B cell (primary cell): Measurements from ENCODE around the gene KPNA4. TPM values are rescaled to one million over a fixed set of nuclear protein-coding genes. Genes with fewer than 3 reads are reported as not detected.

Experiments
- ATAC-seq: fragments of 200-7000 bp; cut with Tn5 transposase; one replicate; pipeline ENCODE4 v1.10.0; 2021; ENCODE audit warnings: low read depth, mild to moderate bottlenecking, moderate number of reproducible peaks, moderate library complexity
- CTCF ChIA-PET: fragments of 350-600 bp; sonication (Branson Sonifier 250); formaldehyde crosslinking; loops from one replicate; lab custom pipeline; 2021; ENCODE audit warnings: antibody characterized with exemption, inconsistent platforms; lab: Charles Lee
- POLR2A ChIA-PET: fragments of 350-600 bp; sonication (Branson Sonifier 250); formaldehyde crosslinking; loops from one replicate; lab custom pipeline; 2021; ENCODE audit warnings: antibody characterized with exemption; lab: Charles Lee
- DNase-seq: peaks from one replicate; pipeline ENCODE4 v3.0.0; 2013
- H2AFZ ChIP-seq: 2 replicates; pipeline ENCODE4 v1.6.1; 2012; ENCODE audit warnings: mild to moderate bottlenecking, low read depth, low read length; ENCODE audit not compliant: insufficient read depth, poor library complexity, severe bottlenecking
- H3K27ac ChIP-seq, 2 donors: 1 replicate in 1 of 2; 2 replicates in 1 of 2; pipeline ENCODE4 v1.5.1; 2012 to 2013; ENCODE audit warnings: low read length in 2 of 2, mild to moderate bottlenecking in 2 of 2, moderate library complexity in 1 of 2
- H3K27me3 ChIP-seq, 4 experiments: fragments of 200-600 bp in 1 of 4; sonication (generic) in 1 of 4; replicated peaks in 1 of 4; 1 replicate in 2 of 4; 2 replicates in 2 of 4; pipeline versions ENCODE4 v1.6.1 to v1.7.0; 2013 to 2016; ENCODE audit warnings: low read length in 3 of 4, mild to moderate bottlenecking in 2 of 4, mixed read lengths in 1 of 4, moderate library complexity in 1 of 4; ENCODE audit not compliant: insufficient read depth in 4 of 4, control insufficient read depth in 3 of 4; ENCODE audit errors: control extremely low read depth in 1 of 4
- H3K36me3 ChIP-seq, 2 experiments: replicated peaks in 1 of 2; 1 replicate in 1 of 2; 2 replicates in 1 of 2; pipeline versions ENCODE4 v1.6.1 to v1.7.1; 2013; ENCODE audit warnings: low read length in 1 of 2; ENCODE audit not compliant: insufficient read depth in 2 of 2, control insufficient read depth in 1 of 2; ENCODE audit errors: control extremely low read depth in 1 of 2, extremely low read depth in 1 of 2
- H3K4me1 ChIP-seq, 2 donors: fragments of 200-600 bp in 1 of 2; sonication (generic) in 1 of 2; 1 replicate in 1 of 2; 2 replicates in 1 of 2; pipeline versions ENCODE4 v1.5.1 to v1.6.1; 2013 to 2017; ENCODE audit warnings: low read length in 2 of 2; ENCODE audit not compliant: control insufficient read depth in 2 of 2, insufficient read depth in 2 of 2
- H3K4me2 ChIP-seq: replicated peaks from 2 replicates; pipeline ENCODE3; 2012; ENCODE audit warnings: mild to moderate bottlenecking, low read depth, low read length; ENCODE audit not compliant: poor library complexity, severe bottlenecking
- H3K4me3 ChIP-seq, 5 experiments: fragments of 200-600 bp in 1 of 5; sonication (generic) in 1 of 5; 1 replicate in 3 of 5; 2 replicates in 2 of 5; pipeline versions ENCODE4 v1.5.1 to v1.7.0; 2011 to 2016; ENCODE audit warnings: low read length in 4 of 5, mild to moderate bottlenecking in 4 of 5, low read depth in 2 of 5, control low read depth in 1 of 5, moderate library complexity in 1 of 5; ENCODE audit not compliant: insufficient read depth in 1 of 5; ENCODE audit errors: control extremely low read depth in 1 of 5, extremely low read depth in 1 of 5
- H3K79me2 ChIP-seq: fragments of 200-600 bp; sonication (generic); one replicate; pipeline ENCODE4 v1.6.0; 2016; ENCODE audit warnings: low read length; ENCODE audit not compliant: control insufficient read depth, insufficient read depth
- H3K9ac ChIP-seq: fragments of 200-600 bp; sonication (generic); 2 replicates; pipeline ENCODE4 v1.6.1; 2017; ENCODE audit warnings: mild to moderate bottlenecking, low read length, moderate library complexity
- H3K9me3 ChIP-seq, 3 donors: one replicate each; pipeline versions ENCODE4 v1.6.1 to v1.7.1; 2013; ENCODE audit warnings: low read length in 2 of 3; ENCODE audit not compliant: control insufficient read depth in 2 of 3, insufficient read depth in 1 of 3; ENCODE audit errors: control extremely low read depth in 1 of 3
- H4K20me1 ChIP-seq: 2 replicates; pipeline ENCODE4 v1.6.0; 2012; ENCODE audit warnings: mild to moderate bottlenecking, low read length; ENCODE audit not compliant: insufficient read depth, control insufficient read depth, poor library complexity, severe bottlenecking
- H3K27ac Mint-ChIP-seq: one replicate; pipeline ENCODE4 v1.8.0; 2021; ENCODE audit warnings: mixed read lengths
- H3K27me3 Mint-ChIP-seq: one replicate; pipeline ENCODE4 v1.8.0; 2021; ENCODE audit warnings: mixed read lengths
- H3K4me1 Mint-ChIP-seq: one replicate; pipeline ENCODE4 v1.8.0; 2021; ENCODE audit warnings: mixed read lengths
- H3K4me3 Mint-ChIP-seq: one replicate; pipeline ENCODE4 v1.8.0; 2021; ENCODE audit warnings: mixed read lengths
- H3K9me3 Mint-ChIP-seq: one replicate; pipeline ENCODE4 v1.8.0; 2022; ENCODE audit warnings: mixed read lengths; ENCODE audit not compliant: insufficient read depth
- EZH2 ChIP-seq: IDR thresholded peaks from 2 replicates; pipeline ENCODE4 v1.6.1; 2012; ENCODE audit warnings: borderline replicate concordance, low read depth, mild to moderate bottlenecking, moderate library complexity, low read length; ENCODE audit not compliant: insufficient read depth, poor library complexity, severe bottlenecking
- WGBS: methylation state at CpG from one replicate; pipeline ENCODE4 v1.1.5; 2013; ENCODE audit warnings: missing lambda C conversion rate; ENCODE audit not compliant: insufficient coverage; 5-methylcytosine and 5-hydroxymethylcytosine counted together
- intact Hi-C: fragments of 100-400 bp; cut with micrococcal nuclease; formaldehyde crosslinking; loops from one replicate; pipeline ENCODE4 v1.10.0; 2022
- polyA plus RNA-seq: library from polyadenylated mRNA; depleted of rRNA; stranded (reverse); fragments of >200 nt; gene quantifications from 2 replicates; pipeline ENCODE4 v1.2.3, GENCODE V29; 2012
- total RNA-seq, 2 donors: library from RNA; stranded (reverse); fragments of 120-200 nt in 1 of 2; gene quantifications; 1 replicate in 1 of 2; 2 replicates in 1 of 2; pipeline versions ENCODE4 v1.2.3 to v1.2.4, GENCODE V29; 2013 to 2022
- TF ChIP-seq, protein P1 (sequence below): fragments of 200-600 bp; IDR thresholded peaks from one replicate; pipeline ENCODE4 v1.8.0; 2022; ENCODE audit warnings: antibody characterized with exemption, mild to moderate bottlenecking

KPNA4 gene
- total and polyA plus RNA-seq, 2 donors (not counting 1 experiment from before 2014, with no cell fraction given), result 9.6 to 55.1 TPM

GRCh38 chr3:160587105-160587504 lies 21.7 kb upstream of the KPNA4 start:
- Mint-ChIP-seq H3K27me3 (peaks cover 40% of the 10 kb centered on the region), H3K9me3 (no peaks in the 10 kb centered on the region), H3K4me1 (peaks cover 2% of the 10 kb centered on the region), H3K27ac (no peak overlapping the region), H3K4me3 (no peak overlapping the region)
- no peaks in the 10 kb centered on the region for H4K20me1 ChIP-seq
- ChIA-PET CTCF (no interaction called here), POLR2A (no interaction called here)
- ATAC-seq (no peak), DNase-seq (no peak)
- intact Hi-C loops, result no loop called here
- no peaks in the 10 kb centered on the region for H3K79me2 ChIP-seq
- no peak overlapping the region for H2AFZ ChIP-seq
- TF ChIP-seq EZH2, result no peak
- TF ChIP-seq, protein P1, sequence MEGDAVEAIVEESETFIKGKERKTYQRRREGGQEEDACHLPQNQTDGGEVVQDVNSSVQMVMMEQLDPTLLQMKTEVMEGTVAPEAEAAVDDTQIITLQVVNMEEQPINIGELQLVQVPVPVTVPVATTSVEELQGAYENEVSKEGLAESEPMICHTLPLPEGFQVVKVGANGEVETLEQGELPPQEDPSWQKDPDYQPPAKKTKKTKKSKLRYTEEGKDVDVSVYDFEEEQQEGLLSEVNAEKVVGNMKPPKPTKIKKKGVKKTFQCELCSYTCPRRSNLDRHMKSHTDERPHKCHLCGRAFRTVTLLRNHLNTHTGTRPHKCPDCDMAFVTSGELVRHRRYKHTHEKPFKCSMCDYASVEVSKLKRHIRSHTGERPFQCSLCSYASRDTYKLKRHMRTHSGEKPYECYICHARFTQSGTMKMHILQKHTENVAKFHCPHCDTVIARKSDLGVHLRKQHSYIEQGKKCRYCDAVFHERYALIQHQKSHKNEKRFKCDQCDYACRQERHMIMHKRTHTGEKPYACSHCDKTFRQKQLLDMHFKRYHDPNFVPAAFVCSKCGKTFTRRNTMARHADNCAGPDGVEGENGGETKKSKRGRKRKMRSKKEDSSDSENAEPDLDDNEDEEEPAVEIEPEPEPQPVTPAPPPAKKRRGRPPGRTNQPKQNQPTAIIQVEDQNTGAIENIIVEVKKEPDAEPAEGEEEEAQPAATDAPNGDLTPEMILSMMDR, result no peak
- no peak overlapping the region for H3K4me3 ChIP-seq
- H3K9me3 ChIP-seq, result peaks cover 3 to 15% (median 6%) of the 10 kb centered on the region in 3 donors
- H3K4me1 ChIP-seq, result no peaks in the 10 kb centered on the region
- H3K4me2 ChIP-seq, result no peak overlapping the region
- no peak overlapping the region for H3K27ac ChIP-seq
- no peaks in the 10 kb centered on the region for H3K36me3 ChIP-seq
- WGBS, result no CpG with 5 or more reads among the region's 1 CpG
- H3K9ac ChIP-seq, result no peak overlapping the region
- peaks cover 0 to 7% (median 0%) of the 10 kb centered on the region in 4 experiments for H3K27me3 ChIP-seq

- no peak overlapping the region for H3K4me3 Mint-ChIP-seq
- Histone ChIP-seq H3K9me3 (peaks cover 3 to 15% (median 10%) of the 10 kb centered on the region in 3 donors), H3K4me2 (no peak overlapping the region), H4K20me1 (no peaks in the 10 kb centered on the region), H3K4me3 (no peak overlapping the region), H3K79me2 (no peaks in the 10 kb centered on the region), H3K27me3 (peaks cover 0 to 7% (median 0%) of the 10 kb centered on the region in 4 experiments), H3K9ac (no peak overlapping the region), H3K27ac (no peak overlapping the region), H3K4me1 (no peaks in the 10 kb centered on the region), H2AFZ (no peak overlapping the region), H3K36me3 (no peaks in the 10 kb centered on the region)
- H3K27ac Mint-ChIP-seq, result no peak overlapping the region
- ATAC-seq (no peak), DNase-seq (no peak)
- WGBS, result no CpG with 5 or more reads among the region's 3 CpGs
- ChIA-PET CTCF (no interaction called here), POLR2A (no interaction called here)
- no peak for TF ChIP-seq EZH2
- TF ChIP-seq, protein P1, result no peak
- intact Hi-C loops, result no loop called here
- H3K9me3 Mint-ChIP-seq, result peaks cover 2% of the 10 kb centered on the region
- H3K4me1 Mint-ChIP-seq, result peaks cover 2% of the 10 kb centered on the region
- peaks cover 43% of the 10 kb centered on the region for H3K27me3 Mint-ChIP-seq
Observed at GRCh38 chr3:160586679-160587078, 21.3 kb upstream of the KPNA4 start.
